Testis (tissue), 2 donors: ENCODE measurements around the gene OR2A25.

Experiments used
- CTCF ChIP-seq, 3 experiments: fragments of 450-650 bp in 2 of 3; fragments of 200-600 bp in 1 of 3; sonication (generic) in 1 of 3; IDR thresholded peaks; one replicate each; pipeline ENCODE4 v1.5.1; 2016 to 2019; ENCODE audit warnings: antibody characterized with exemption in 3 of 3, mild to moderate bottlenecking in 2 of 3, moderate library complexity in 1 of 3
- POLR2A ChIP-seq: fragments of 450-650 bp; IDR thresholded peaks from one replicate; pipeline ENCODE4 v1.6.1; 2017; ENCODE audit warnings: antibody characterized with exemption, mild to moderate bottlenecking, moderate library complexity

GRCh38 chr7:144022169-144022568, 47.4 kb upstream of the OR2A25 start:
- TF ChIP-seq POLR2A: no peak
- TF ChIP-seq CTCF (IDR thresholded peaks at IDR 0.05): no peak
